ENCODE data around the gene NANOS1.

DNA sequence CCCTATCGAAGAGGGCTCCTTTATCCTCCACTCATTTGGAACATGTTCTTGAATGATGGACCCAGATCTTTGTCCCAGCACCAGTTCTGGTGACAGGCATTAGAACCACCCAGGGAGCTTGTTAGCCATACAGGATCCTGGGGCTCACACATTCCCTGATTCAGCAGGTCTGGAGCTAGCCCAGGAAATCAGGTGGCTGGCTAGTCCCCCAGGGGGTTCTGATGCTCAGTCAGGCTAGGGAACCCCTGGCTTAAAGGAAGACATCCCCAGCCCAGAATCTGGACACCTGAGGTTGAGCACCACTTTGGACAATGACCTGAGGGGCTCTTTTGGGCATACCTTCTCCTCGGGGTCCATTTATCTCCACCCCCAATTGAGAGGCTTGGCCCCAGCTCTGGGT lies 37.0 kb upstream of the NANOS1 start:
- no peak for TF ChIP-seq CTCF (IDR thresholded peaks at IDR 0.05)
- no peak for TF ChIP-seq POLR2AphosphoS5 (IDR thresholded peaks at IDR 0.05)
- no peak for TF ChIP-seq POLR2A (IDR thresholded peaks at IDR 0.05)

Measured in upper lobe of left lung (tissue), 4 donors.